Tibial artery (tissue), 4 donors: ENCODE results near the gene CCDC27.

Experiments
- DNase-seq, 2 donors: peaks; one replicate each; pipeline ENCODE4 v3.0.0-alpha.2; 2019
- H3K27ac ChIP-seq, 2 donors: fragments of 200-600 bp; sonication (generic) in 1 of 2; 1 replicate in 1 of 2; 2 replicates in 1 of 2; pipeline ENCODE4 v1.5.1; 2018 to 2019; ENCODE audit warnings: mild to moderate bottlenecking in 1 of 2
- H3K27me3 ChIP-seq, 2 donors: fragments of 200-600 bp; sonication (generic) in 1 of 2; one replicate each; pipeline versions ENCODE4 v1.5.1 to v1.6.0; 2016 to 2019
- H3K36me3 ChIP-seq, 3 donors: fragments of 200-600 bp; sonication (generic) in 2 of 3; one replicate each; pipeline ENCODE4 v1.5.1; 2016 to 2019; ENCODE audit warnings: mild to moderate bottlenecking in 2 of 3
- H3K4me1 ChIP-seq, 4 donors: fragments of 200-600 bp; sonication (generic) in 2 of 4; 1 replicate in 3 of 4; 2 replicates in 1 of 4; pipeline ENCODE4 v1.5.1; 2016 to 2019
- H3K4me3 ChIP-seq, 2 donors: fragments of 200-600 bp; sonication (generic) in 1 of 2; 1 replicate in 1 of 2; 2 replicates in 1 of 2; pipeline ENCODE4 v1.5.1; 2018 to 2019; ENCODE audit warnings: mild to moderate bottlenecking in 2 of 2
- H3K9me3 ChIP-seq, 3 donors: fragments of 200-600 bp; sonication (generic) in 1 of 3; one replicate each; pipeline ENCODE4 v1.5.1; 2016 to 2019
- intact Hi-C: fragments of 100-400 bp; cut with DNase I; formaldehyde crosslinking; loops from one replicate; pipeline ENCODE4 v1.15.0; 2023; ENCODE audit warnings: low total_unique reads
- TF ChIP-seq, protein P1 (sequence below), 2 experiments: fragments of 200-600 bp in 1 of 2; fragments of 450-650 bp in 1 of 2; IDR thresholded peaks; one replicate each; pipeline ENCODE4 v1.5.1; 2017 to 2019; ENCODE audit warnings: antibody characterized with exemption in 2 of 2, mild to moderate bottlenecking in 1 of 2, moderate library complexity in 1 of 2

The CCDC27 gene

DNA sequence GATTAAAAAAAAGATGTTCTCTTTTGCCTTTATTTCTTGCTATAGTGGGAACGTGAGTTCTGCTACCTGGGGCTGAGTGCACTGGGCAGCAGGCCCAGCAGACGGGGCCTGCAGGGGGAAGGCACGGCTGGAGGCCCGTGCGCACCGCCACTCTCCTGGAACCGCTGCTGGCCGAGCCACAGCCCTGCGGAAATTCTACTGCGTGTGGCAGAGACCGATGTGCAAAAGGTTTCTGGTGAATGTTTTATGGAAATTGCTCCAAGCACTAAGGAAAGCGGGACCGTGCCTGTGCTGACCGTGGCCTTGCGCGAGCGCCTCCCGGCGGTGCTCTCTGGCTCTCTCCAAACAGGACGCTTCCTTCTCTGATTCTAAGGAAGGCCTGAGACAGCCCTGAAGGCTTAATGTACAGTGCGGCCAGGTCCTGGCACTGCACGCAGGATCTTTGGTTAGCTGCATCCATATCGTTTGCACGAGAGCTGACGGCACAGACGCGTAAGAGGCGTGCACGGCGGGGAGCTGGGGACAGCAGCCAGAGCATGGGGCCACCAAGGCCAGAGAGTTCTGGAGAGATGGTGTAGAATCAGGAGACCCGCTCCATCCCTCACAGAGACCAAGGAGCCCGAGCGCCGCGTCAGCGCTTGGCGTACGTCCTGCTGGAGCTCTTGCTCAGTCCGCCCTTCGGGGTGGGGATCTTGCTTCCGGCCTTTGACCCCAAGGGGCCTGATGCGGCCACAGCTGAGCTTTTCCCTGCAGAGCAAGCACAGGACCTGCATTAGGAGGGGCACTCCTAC, 62.7 kb downstream of the CCDC27 start:
- TF ChIP-seq, protein P1, sequence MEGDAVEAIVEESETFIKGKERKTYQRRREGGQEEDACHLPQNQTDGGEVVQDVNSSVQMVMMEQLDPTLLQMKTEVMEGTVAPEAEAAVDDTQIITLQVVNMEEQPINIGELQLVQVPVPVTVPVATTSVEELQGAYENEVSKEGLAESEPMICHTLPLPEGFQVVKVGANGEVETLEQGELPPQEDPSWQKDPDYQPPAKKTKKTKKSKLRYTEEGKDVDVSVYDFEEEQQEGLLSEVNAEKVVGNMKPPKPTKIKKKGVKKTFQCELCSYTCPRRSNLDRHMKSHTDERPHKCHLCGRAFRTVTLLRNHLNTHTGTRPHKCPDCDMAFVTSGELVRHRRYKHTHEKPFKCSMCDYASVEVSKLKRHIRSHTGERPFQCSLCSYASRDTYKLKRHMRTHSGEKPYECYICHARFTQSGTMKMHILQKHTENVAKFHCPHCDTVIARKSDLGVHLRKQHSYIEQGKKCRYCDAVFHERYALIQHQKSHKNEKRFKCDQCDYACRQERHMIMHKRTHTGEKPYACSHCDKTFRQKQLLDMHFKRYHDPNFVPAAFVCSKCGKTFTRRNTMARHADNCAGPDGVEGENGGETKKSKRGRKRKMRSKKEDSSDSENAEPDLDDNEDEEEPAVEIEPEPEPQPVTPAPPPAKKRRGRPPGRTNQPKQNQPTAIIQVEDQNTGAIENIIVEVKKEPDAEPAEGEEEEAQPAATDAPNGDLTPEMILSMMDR (IDR thresholded peaks at IDR 0.05): no peak
- H3K36me3 ChIP-seq: peaks cover 34 to 63% (median 43%) of the 10 kb centered on the region in 3 donors
- intact Hi-C loops: no loop called here
- DNase-seq: peak in 1 of 2 donors; percentile 57
- H3K4me1 ChIP-seq: no peaks in the 10 kb centered on the region
- H3K9me3 ChIP-seq: no peaks in the 10 kb centered on the region
- H3K27me3 ChIP-seq: no peaks in the 10 kb centered on the region
- H3K4me3 ChIP-seq: no peak overlapping the region
- H3K27ac ChIP-seq: no peak overlapping the region

GRCh38 chr1:3816331-3817137, 64.3 kb downstream of the CCDC27 start:
- no peak overlapping the region for H3K27ac ChIP-seq
- peaks cover 39 to 79% (median 56%) of the 10 kb centered on the region in 3 donors for H3K36me3 ChIP-seq
- no peaks in the 10 kb centered on the region for H3K27me3 ChIP-seq
- no peaks in the 10 kb centered on the region for H3K4me1 ChIP-seq
- intact Hi-C loops: no loop called here
- TF ChIP-seq, protein P1 (IDR thresholded peaks at IDR 0.05): no peak
- H3K9me3 ChIP-seq: no peaks in the 10 kb centered on the region
- DNase-seq: peak in 1 of 2 donors; percentile 51
- no peak overlapping the region for H3K4me3 ChIP-seq

- peak in 1 of 2 donors; percentile 41 for DNase-seq
- intact Hi-C loops: no loop called here
- TF ChIP-seq, protein P1 (IDR thresholded peaks at IDR 0.05): no peak
- Histone ChIP-seq H3K4me3 (no peak overlapping the region), H3K4me1 (no peaks in the 10 kb centered on the region), H3K36me3 (peaks cover 43 to 86% (median 61%) of the 10 kb centered on the region in 3 donors), H3K27ac (no peak overlapping the region), H3K9me3 (no peaks in the 10 kb centered on the region), H3K27me3 (no peaks in the 10 kb centered on the region)
These were observed 65.0 kb downstream of the CCDC27 start for GRCh38 chr1:3817138-3817740.

DNA sequence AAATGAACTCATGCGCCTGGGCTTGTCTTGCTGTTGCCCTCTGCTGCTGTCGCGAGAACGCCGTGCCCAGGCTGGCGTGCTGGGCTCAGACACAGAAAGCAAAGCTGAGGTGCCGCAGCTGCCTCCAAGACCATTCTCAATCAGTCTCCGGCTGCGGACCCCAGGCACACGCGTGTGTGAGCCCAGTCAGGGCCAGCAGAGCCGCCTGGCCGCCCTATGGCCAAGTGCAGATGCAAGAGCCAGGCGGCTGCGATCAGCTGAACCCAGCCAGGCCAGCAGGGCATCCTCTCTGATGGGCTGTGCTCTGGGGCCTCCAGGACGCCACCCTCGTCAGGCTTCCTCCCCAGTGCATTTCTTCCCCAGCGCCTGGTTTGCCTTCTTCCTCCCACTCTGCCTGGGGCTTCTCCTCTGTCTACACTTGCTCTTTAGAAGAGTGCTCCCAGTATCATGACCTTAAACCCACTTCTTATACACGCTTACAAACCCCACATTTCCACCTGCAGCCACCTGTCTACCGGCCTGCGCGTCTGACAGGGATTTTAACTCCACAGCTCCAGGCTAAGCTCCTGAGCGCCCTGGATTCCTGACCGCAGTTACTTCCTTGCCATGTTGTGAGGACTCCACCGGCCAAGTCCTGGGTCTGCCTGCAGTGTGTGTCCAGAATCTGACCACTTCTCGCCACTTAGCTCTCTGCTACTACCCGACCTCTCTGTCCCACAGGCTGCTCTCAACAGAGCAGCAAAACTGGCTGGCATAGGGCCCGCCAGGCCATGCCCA, 65.8 kb downstream of the CCDC27 start:
- Histone ChIP-seq H3K4me3 (no peak overlapping the region), H3K4me1 (no peaks in the 10 kb centered on the region), H3K36me3 (peaks cover 51 to 93% (median 69%) of the 10 kb centered on the region in 3 donors), H3K27me3 (no peaks in the 10 kb centered on the region), H3K9me3 (no peaks in the 10 kb centered on the region), H3K27ac (no peak overlapping the region)
- DNase-seq: peak in 1 of 2 donors; percentile 57
- TF ChIP-seq, protein P1 (IDR thresholded peaks at IDR 0.05): no peak
- intact Hi-C loops: no loop called here

GRCh38 chr1:3819771-3820200, 67.5 kb downstream of the CCDC27 start:
- peaks cover 55 to 97% (median 75%) of the 10 kb centered on the region in 3 donors for H3K36me3 ChIP-seq
- peak in 1 of 2 donors; percentile 19 for DNase-seq
- H3K4me1 ChIP-seq: no peaks in the 10 kb centered on the region
- no peaks in the 10 kb centered on the region for H3K27me3 ChIP-seq
- intact Hi-C loops: no loop called here
- no peaks in the 10 kb centered on the region for H3K9me3 ChIP-seq
- no peak overlapping the region for H3K27ac ChIP-seq
- H3K4me3 ChIP-seq: no peak overlapping the region
- TF ChIP-seq, protein P1 (IDR thresholded peaks at IDR 0.05): no peak
